ENCODE data around the gene NKD1.

DNA sequence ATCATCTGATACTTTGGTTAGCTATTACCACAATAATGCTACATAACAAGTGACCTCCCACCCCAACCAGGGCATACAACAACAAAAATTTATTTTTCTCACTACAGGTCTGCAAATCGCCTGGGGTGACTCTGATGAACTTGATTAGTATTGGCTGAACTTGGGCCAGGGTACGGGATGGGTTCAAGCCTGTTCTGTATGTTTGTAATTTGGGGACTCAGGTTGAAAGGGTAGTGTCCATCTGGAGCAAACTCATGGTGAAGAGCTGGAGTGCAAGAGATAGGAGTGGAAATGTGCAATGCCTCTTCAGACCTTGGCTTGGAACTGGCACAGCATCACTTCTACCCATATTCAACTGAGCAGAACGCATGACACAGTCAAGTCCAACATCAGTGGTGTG is 16.3 kb upstream of the NKD1 start:
- TF ChIP-seq, protein P1, sequence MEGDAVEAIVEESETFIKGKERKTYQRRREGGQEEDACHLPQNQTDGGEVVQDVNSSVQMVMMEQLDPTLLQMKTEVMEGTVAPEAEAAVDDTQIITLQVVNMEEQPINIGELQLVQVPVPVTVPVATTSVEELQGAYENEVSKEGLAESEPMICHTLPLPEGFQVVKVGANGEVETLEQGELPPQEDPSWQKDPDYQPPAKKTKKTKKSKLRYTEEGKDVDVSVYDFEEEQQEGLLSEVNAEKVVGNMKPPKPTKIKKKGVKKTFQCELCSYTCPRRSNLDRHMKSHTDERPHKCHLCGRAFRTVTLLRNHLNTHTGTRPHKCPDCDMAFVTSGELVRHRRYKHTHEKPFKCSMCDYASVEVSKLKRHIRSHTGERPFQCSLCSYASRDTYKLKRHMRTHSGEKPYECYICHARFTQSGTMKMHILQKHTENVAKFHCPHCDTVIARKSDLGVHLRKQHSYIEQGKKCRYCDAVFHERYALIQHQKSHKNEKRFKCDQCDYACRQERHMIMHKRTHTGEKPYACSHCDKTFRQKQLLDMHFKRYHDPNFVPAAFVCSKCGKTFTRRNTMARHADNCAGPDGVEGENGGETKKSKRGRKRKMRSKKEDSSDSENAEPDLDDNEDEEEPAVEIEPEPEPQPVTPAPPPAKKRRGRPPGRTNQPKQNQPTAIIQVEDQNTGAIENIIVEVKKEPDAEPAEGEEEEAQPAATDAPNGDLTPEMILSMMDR (conservative IDR thresholded peaks at IDR 0.05; ENCODE audit: low read length) = no peak
- no peak for TF ChIP-seq EZH2phosphoT487 (IDR thresholded peaks at IDR 0.05; ENCODE audit: borderline replicate concordance)

Data from Loucy (cell line).